ENCODE measurements around the gene CDK4. TPM values are rescaled to one million over a fixed set of nuclear protein-coding genes. Genes with fewer than 3 reads are reported as not detected.

Gene CDK4
- total and polyA plus RNA-seq, 2 of the 13 experiments (the other 11 are each of a cell fraction or from before 2014, with no cell fraction given), result 191 to 209 TPM

DNA sequence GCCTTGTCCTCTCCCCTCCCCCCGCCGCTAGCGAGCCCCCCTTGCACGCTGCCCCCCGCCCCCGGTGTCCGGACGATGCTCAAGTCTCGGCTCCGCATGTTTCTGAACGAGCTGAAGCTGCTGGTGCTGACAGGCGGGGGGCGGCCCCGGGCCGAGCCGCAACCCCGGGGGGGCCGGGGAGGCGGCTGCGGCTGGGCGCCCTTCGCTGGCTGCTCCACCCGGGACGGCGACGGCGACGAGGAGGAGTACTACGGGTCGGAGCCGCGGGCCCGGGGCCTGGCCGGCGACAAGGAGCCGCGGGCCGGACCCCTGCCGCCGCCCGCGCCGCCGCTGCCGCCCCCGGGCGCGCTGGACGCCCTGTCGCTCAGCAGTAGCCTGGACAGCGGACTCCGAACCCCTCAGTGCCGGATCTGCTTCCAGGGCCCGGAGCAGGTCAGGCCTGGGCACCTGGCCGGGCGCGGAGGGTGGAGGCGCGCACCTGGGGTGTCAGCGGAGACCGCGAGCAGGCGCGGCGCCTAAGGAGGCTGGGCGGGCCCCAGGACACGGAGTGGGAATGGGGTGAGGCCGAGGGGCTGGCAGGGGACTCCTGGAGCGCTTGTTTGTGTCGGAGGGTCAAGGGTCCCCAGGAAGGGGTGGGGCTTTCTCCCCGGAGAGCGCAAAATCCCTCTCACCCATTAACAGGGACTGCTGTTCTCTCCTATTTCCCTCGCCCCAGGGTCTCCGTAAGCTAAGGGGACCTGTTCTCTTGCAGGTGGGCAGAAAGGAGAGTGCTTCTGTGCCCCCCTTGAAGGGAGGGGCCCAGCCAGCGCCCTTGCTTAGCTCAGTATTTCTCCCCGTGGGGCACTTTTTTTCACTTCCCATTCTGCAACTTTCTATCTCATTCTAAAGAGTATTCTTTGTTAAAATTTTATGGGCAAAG lies 3.6 kb upstream of the CDK4 start (continued):
- TF ChIP-seq, protein P1, sequence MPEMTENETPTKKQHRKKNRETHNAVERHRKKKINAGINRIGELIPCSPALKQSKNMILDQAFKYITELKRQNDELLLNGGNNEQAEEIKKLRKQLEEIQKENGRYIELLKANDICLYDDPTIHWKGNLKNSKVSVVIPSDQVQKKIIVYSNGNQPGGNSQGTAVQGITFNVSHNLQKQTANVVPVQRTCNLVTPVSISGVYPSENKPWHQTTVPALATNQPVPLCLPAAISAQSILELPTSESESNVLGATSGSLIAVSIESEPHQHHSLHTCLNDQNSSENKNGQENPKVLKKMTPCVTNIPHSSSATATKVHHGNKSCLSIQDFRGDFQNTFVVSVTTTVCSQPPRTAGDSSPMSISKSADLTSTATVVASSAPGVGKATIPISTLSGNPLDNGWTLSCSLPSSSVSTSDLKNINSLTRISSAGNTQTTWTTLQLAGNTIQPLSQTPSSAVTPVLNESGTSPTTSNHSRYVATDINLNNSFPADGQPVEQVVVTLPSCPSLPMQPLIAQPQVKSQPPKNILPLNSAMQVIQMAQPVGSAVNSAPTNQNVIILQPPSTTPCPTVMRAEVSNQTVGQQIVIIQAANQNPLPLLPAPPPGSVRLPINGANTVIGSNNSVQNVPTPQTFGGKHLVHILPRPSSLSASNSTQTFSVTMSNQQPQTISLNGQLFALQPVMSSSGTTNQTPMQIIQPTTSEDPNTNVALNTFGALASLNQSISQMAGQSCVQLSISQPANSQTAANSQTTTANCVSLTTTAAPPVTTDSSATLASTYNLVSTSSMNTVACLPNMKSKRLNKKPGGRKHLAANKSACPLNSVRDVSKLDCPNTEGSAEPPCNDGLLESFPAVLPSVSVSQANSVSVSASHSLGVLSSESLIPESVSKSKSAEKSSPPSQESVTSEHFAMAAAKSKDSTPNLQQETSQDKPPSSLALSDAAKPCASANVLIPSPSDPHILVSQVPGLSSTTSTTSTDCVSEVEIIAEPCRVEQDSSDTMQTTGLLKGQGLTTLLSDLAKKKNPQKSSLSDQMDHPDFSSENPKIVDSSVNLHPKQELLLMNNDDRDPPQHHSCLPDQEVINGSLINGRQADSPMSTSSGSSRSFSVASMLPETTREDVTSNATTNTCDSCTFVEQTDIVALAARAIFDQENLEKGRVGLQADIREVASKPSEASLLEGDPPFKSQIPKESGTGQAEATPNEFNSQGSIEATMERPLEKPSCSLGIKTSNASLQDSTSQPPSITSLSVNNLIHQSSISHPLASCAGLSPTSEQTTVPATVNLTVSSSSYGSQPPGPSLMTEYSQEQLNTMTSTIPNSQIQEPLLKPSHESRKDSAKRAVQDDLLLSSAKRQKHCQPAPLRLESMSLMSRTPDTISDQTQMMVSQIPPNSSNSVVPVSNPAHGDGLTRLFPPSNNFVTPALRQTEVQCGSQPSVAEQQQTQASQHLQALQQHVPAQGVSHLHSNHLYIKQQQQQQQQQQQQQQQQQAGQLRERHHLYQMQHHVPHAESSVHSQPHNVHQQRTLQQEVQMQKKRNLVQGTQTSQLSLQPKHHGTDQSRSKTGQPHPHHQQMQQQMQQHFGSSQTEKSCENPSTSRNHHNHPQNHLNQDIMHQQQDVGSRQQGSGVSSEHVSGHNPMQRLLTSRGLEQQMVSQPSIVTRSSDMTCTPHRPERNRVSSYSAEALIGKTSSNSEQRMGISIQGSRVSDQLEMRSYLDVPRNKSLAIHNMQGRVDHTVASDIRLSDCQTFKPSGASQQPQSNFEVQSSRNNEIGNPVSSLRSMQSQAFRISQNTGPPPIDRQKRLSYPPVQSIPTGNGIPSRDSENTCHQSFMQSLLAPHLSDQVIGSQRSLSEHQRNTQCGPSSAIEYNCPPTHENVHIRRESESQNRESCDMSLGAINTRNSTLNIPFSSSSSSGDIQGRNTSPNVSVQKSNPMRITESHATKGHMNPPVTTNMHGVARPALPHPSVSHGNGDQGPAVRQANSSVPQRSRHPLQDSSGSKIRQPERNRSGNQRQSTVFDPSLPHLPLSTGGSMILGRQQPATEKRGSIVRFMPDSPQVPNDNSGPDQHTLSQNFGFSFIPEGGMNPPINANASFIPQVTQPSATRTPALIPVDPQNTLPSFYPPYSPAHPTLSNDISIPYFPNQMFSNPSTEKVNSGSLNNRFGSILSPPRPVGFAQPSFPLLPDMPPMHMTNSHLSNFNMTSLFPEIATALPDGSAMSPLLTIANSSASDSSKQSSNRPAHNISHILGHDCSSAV (CRISPR knock-in tag; IDR thresholded peaks at IDR 0.05; ENCODE audit: borderline replicate concordance), result no peak
- TF ChIP-seq, protein P2, sequence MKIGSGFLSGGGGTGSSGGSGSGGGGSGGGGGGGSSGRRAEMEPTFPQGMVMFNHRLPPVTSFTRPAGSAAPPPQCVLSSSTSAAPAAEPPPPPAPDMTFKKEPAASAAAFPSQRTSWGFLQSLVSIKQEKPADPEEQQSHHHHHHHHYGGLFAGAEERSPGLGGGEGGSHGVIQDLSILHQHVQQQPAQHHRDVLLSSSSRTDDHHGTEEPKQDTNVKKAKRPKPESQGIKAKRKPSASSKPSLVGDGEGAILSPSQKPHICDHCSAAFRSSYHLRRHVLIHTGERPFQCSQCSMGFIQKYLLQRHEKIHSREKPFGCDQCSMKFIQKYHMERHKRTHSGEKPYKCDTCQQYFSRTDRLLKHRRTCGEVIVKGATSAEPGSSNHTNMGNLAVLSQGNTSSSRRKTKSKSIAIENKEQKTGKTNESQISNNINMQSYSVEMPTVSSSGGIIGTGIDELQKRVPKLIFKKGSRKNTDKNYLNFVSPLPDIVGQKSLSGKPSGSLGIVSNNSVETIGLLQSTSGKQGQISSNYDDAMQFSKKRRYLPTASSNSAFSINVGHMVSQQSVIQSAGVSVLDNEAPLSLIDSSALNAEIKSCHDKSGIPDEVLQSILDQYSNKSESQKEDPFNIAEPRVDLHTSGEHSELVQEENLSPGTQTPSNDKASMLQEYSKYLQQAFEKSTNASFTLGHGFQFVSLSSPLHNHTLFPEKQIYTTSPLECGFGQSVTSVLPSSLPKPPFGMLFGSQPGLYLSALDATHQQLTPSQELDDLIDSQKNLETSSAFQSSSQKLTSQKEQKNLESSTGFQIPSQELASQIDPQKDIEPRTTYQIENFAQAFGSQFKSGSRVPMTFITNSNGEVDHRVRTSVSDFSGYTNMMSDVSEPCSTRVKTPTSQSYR (CRISPR knock-in tag; IDR thresholded peaks at IDR 0.05; ENCODE audit: borderline replicate concordance), result no peak
- TF ChIP-seq ZFP37 (CRISPR knock-in tag; IDR thresholded peaks at IDR 0.05; ENCODE audit: borderline replicate concordance), result no peak
- TF ChIP-seq ZSCAN30 (CRISPR knock-in tag; IDR thresholded peaks at IDR 0.05), result no peak
- no peak for TF ChIP-seq GTF3A (CRISPR knock-in tag; conservative IDR thresholded peaks at IDR 0.05)
- no peak for TF ChIP-seq HES4 (CRISPR knock-in tag; IDR thresholded peaks at IDR 0.05; ENCODE audit: borderline replicate concordance)
- no peak for TF ChIP-seq ZKSCAN5 (CRISPR knock-in tag; IDR thresholded peaks at IDR 0.05)
- no peak for TF ChIP-seq YEATS2 (CRISPR knock-in tag; IDR thresholded peaks at IDR 0.05; ENCODE audit: borderline replicate concordance)
- 0 out of 2 replicates have a peak, but pooled peaks have one; percentile 33 for TF ChIP-seq SIN3A (IDR thresholded peaks at IDR 0.05; ENCODE audit: borderline replicate concordance, low read depth, low read length)
- no peak for TF ChIP-seq ZBTB46 (CRISPR knock-in tag; IDR thresholded peaks at IDR 0.05; ENCODE audit: borderline replicate concordance)
- TF ChIP-seq DMAP1 (CRISPR knock-in tag; IDR thresholded peaks at IDR 0.05), result peak; percentile 73
- peak; percentile 82 for TF ChIP-seq NR2C2 (CRISPR knock-in tag; IDR thresholded peaks at IDR 0.05; ENCODE audit: borderline replicate concordance)
- peak; percentile 21; the same call in 1 of the 2 replicates for TF ChIP-seq ZNF431 (CRISPR knock-in tag; IDR thresholded peaks at IDR 0.05; ENCODE audit: borderline replicate concordance, low read depth)
- no peak for TF ChIP-seq KDM3A (CRISPR knock-in tag; IDR thresholded peaks at IDR 0.05; ENCODE audit: low read depth)
- 0 out of 2 replicates have a peak, but pooled peaks have one; percentile 49 for TF ChIP-seq RFXAP (CRISPR knock-in tag; IDR thresholded peaks at IDR 0.05; ENCODE audit: borderline replicate concordance)
